Measurements from ENCODE around the gene RPS5.

DNA sequence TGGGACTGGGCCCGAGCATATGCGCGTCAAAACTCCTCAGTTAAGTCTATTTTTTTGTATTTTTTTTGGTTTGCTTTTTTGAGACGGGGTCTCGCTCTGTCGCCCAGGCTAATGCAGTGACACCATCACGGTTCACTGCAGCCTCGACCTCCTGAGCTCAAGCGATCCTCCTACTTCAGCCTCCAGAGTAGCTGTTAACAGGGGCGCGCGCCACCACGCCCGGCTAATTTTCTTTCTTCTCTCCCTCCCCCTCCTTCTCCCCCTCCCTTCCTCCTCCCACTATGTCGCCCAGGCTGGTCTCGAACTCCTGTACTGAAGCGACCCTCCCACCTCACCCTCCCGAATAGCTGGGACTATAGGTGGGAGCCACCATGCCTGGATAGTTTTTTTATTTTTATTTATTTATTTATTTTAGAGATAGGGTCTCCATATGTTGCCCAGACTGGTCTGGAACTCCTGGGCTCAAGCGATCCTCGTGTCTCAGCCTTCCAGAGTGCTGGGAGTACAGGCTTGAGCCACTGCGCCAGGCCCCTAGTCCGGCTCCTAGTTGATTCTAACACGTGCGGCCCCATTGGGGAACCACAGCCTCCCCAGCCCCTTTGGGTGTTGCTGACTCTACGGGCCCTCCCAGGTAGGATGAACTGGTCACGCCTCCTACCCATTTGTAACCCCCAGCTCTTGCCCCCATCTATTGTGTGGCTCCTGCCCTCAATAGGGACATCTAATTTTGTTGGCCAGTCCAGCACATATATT is 5.4 kb upstream of the RPS5 start:
- TF ChIP-seq GATA2 (IDR thresholded peaks at IDR 0.05; ENCODE audit: low read depth, low read length) (no peak), GATA3 (IDR thresholded peaks at IDR 0.05; ENCODE audit: low read depth, low read length) (no peak)

Measured in SH-SY5Y (cell line).